GM21390 (cell line): ENCODE measurements around the gene GTF2IRD1.

Experiments used
- ATAC-seq: cut with Tn5 transposase; IDR thresholded peaks from one replicate; pipeline ENCODE4 v1.9.1; 2021; ENCODE audit not compliant: unreplicated experiment

The GTF2IRD1 gene

DNA sequence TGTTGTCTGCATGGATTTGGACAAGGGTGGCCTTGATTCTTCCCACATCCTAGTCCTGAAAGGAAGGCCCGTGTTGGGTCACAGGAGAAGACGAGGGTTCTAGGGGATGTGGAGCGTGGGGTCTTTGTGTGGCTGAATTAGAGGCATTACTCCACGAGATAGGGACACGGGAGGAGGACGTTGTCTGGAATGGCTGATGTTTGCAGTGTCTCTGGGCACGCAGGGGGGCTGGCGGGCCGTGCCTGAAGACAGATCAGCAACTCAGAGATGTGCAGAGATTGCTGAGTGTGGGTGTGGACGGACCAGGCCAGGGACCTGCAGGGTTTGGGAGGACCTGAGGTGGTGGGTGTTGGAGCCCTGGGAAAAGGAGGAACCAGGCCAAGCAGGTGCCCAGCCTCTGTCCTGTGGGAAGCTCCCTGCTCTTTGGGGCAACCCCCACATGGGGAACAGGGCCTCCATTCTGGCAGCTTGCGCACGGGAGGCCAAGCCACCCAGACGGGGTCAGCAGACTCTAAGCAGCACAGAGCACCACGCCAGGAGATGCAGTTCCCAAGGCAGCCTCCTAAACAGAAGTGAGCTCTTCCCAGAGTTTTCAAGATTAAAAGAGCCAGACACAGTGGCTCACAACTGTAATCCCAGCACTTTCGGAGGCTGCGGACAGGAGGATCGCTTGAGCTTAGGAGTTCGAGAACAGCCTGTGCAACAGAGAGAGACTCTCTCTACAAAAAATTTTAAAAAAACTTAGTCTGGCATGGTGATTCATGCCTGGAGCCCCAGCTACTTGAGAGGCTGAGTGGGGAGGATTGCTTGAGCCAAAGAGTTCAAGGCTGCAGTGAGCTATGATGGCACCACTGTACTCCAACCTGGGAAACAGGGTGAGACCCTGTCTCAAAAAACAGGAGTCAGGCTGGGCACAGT lies 132.8 kb downstream of the GTF2IRD1 start:
- ATAC-seq, result no peak

DNA sequence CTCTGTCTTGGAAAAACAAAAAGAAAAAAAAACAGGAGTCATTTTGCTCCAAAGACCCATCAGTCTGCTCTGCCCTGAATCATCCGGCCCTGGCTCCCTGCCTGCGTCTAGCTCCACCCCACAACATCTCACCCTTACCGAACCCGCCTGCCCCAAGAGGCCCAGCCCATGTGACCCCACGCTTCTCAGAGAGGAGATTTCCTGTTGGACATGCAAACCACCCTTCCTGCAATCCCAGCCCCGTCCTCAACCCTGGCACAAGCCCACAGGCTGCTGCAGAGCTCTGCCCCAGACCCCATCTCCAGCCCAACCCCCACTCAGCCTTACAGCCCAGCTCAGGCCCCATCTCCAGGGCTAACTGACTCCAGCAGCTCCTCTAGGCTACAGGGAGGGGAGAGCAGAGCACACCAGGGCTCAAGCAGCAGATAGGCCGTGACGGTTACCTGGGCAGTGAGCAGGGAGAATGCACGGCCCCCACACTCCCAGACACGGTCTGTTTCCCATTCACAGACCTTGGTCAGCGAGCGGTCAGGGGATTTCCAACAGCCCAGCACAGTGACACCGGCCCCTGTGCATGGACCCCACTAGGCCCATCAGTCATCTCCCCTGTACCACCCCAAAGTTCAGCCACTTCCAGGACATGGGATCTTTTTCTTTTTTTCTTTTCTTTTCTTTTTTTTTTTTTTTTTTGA lies 133.9 kb downstream of the GTF2IRD1 start:
- ATAC-seq, result peak; percentile 62

DNA sequence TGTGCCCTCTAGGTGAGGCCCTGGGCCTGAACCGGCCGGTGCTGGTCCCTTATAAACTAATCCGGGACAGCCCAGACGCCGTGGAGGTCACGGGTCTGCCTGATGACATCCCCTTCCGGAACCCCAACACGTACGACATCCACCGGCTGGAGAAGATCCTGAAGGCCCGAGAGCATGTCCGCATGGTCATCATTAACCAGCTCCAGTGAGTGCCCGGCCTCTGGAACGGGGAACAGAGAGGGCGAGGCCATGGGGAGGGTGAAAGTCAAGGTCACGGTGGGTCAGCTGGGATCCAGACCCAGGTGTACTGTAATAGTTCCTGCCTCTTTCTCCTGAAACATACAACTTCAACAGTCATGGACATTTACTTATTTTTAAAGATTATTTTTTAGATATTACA lies 137.1 kb downstream of the GTF2IRD1 start:
- no peak for ATAC-seq

DNA sequence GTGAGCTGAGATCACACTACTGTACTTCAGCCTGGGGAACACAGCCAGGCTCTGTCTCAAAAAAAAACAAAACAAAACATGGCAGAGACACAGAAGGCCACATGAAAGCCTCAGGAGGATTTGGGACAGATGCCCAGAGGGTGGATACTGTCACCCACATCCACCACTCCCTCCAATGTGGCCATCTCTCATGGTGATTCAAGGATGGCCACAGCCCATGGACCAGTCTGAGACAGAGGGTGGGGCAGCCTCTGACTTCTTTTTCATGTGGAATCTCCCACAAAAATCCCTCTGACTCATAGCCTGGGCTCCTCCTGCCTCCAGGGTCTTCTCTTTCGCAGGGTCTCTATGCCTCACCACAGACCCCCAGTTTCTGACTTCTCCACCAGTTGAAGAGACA lies 144.9 kb downstream of the GTF2IRD1 start:
- no peak for ATAC-seq

DNA sequence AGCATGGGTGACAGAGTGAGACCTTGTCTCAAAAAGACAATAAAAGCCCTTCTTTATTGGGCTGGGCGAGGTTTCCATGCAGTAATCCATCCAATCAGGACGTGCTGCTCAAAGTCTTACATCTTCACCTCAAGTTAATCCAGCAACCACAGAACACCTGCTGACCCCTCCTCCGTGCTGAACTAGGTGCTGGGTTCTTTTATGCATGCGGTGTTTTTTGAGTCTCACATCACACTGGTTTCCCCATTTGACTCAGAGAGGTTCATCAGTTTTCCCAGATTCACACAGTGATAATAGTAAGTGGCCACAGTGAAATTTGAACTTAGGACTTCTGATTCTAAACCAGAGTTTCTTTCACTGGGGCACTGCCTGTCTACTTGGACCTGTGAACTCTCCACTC lies 145.5 kb downstream of the GTF2IRD1 start:
- peak; percentile 65 for ATAC-seq

DNA sequence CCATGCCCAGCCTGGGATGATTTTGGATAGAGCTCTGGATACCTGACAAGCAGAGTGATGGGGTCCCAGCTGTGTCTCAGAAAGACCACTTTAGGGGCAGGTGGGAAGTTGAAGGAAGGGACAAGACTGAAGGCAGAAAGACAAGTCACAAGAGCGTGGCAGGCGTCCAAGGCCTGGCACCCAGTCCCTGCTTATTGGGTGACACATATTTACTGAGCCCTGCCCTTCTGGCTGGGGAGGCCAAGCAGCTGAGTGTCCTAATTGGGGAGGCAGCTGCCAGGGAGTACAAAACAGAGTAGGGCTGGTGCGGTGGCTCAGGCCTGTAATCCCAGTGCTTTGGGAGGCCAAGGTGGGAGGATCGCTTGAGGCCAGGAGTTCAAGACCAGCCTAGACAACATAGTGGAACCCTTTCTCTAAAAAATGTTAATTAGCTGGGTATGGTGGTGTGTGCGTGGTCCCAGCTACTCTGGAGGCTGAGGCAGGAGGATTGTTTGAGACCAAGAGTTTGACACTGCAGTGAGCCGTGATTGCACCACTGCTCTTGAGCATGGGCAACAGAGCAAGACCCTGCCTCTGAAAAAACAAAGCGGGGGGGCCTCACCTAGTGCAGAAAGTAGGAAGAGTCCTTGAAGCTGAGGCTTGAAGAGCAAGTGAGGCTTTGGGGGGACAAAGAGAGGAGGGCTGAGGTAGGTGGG lies 150.8 kb downstream of the GTF2IRD1 start:
- no peak for ATAC-seq

DNA sequence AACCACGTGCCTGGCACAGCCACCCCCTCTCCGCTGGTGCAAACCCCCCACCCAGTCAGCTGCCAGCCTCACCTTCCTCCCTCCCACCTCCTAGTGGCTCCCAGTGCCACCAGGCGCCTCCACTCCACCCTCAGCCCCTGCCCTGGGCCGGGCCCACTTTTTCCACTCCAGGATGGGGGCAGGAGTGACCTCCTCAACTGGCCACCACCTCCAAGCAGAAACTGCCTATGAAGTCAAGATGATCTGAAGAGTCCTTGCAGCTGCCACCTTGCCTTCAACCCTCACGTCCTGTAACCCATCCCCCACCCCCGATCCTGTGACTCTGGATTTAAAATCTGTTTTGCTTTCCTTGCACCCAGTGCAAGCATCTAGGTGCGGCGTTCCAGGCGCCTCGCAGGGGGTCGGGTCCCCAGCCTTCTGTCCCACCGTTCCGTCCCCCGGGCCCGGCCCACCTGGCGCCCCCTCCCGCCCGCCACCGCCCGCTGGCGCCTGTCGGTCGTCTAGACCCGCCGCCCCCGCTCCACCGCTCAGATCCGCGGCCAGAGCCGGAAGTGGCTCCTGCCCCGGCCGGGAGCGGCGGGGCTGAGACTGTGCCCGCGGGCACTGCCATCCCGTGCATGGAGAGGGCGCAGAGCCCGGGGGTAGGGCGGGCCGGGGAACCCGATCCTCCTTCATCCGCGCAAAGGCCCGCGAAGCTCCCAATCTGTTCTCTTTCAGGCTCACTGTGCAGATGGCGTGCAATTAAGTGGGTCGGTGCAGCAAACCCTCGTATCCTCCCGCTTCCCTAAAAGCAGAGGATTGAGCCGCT lies 152.6 kb downstream of the GTF2IRD1 start:
- no peak for ATAC-seq

DNA sequence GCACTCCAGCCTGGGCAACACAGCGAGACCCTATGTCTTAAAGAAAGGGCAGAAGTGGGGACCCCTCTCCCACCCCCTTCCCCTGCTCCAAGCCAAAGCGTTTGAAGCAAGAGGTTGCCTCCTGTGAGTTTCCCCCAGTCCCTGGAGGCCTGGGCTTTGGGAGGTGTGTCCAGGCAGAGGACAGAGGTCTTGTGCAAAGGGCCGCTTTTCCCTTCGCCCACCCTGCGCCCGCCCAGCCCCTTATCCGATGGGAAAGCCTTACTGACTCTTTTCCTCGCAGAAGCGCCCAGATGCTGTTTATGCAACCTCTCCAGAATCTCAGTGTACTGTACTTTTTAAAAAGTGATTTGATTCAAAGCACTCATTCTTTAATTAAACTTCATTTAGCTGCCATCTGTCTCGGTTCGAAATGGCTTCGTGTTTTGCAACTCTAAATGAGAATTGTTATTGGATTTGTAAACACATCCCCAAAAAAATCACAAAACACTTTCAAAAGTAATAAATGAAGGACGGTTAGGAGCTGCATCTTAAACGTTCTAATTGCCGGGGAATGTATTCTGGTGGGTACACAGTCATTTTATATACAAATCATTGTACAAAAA lies 153.3 kb downstream of the GTF2IRD1 start:
- no peak for ATAC-seq

DNA sequence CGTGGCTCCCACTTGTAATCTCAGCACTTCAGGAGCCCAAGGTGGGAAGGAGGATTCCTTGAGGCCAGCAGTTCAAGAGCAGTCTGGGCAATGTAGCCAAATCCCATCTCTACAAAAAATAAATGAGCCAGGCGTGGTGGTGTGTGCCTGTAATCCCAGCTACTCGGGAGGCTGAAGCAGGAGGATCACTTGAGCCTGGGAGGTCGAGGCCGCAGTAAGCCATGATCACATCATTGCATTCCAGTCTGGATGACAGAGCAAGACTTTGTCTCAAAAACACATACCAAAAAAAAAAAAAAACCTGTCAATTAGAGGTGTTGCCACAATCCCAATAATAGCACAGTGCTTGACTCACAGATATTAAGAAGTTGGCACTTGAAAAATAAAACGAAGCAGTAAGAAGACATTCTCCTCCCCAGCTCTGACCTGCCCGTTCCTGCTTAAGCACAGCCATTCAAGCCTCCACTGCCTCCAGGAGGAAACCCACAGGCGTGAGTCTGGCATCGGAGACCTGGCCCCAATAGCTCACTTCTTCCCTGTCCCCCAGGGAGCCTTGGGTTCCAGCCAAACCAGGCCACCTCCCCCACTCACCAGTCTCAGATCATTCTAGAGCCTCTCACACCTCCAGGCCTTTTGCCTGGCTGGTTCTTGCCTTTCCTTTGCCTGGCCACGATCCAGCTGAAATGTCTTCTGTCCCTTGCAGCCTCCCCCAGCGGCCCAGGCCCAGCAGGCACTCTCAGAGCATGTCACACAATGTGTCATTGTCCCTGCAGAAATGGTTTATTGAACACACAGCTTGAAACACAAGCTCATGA lies 158.5 kb downstream of the GTF2IRD1 start:
- ATAC-seq, result no peak

DNA sequence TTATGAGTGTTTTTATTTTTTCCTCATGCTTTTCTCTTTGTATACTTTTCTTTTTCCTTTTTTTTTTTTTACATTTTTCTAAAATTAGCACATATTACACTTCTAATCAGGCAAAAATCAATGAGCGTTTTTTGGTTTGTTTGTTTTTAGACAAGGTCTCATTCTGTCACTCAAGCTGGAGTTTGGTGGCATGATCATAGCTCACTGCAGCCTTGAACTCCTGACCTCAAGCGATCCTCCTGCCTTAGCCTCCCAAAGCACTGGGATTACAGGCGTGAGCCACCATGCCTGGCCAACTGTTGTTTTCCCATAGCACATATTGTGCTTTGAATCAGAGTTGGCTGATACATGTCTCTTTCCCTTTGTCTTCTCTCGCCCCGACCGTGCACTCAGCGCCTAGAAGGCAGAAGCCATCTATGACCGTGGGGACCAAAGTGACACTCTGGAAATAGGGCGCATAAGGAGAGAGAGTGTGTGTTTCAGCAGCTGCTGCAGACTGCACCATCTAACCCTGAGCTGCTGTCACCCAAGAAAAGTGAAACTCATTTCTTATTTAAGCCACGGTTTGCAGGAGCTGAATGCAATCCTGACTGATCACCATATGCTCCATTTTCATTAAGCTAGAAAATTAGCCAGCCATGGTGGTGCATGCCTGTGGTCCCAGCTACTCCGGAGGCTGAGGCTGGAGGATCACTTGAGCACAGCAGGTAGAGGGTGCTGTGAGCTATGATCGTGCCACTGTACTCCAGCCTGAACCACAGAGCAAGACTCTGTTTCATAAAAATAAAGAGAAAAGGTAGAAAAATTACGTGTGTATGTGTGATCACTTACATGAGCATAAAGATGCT lies 162.5 kb downstream of the GTF2IRD1 start:
- no peak for ATAC-seq

DNA sequence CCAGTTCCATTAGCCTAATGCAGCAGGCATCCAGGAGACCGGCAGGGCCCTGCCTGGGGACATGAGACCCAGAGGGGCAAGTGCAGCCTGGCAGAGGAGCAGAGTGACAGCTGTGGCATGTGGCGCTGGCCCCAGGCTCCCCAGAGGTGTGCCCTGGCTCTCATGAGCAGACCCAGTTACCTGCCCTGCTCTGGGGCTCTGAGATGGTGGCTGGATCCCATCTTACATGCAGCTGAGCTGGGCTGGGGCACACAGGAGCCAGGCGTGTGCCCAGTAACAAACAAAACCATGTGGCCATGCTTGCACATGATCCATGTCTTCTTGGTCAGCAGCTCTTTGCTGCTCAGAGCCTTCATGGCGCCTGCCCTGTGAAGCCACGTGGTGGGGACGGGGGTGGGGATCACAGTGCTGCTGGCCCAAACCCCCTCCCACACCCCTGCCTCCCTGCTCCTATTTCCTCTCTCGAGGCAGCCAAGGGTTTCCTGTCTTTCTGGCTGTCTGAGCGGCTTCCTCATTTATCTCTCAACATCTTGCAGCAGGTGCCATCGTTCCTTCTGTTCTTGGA lies 163.6 kb downstream of the GTF2IRD1 start:
- no peak for ATAC-seq

DNA sequence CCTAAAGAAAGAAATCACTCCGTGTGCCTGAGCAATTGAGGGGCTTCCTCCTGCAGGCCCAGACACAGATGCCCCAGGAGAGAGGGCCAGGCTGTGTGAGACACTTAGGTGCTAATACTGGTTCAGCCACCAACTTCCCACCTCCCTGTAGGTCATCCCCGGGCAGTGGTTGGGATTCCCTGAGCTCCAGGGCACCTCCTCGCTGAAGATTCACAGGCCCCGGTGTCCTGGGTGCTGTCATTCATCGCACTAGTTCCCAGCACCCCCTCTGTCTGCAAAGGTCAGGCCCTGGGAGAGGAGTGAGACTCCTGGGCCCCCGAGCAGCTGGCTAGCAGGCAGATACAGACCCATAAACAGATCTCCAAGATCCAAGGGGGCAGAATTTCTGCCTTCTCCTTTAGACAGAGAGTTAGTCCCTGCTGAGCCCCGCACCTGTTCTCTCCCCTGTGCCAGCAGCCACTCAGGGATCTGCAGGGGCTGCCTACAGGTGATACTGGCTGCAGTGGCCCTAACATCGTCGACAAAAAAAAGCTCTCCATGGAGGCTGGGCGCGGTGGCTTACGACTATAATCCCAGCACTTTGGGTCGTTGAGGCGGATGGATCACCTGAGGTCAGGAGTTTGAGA lies 165.6 kb downstream of the GTF2IRD1 start:
- ATAC-seq, result no peak

DNA sequence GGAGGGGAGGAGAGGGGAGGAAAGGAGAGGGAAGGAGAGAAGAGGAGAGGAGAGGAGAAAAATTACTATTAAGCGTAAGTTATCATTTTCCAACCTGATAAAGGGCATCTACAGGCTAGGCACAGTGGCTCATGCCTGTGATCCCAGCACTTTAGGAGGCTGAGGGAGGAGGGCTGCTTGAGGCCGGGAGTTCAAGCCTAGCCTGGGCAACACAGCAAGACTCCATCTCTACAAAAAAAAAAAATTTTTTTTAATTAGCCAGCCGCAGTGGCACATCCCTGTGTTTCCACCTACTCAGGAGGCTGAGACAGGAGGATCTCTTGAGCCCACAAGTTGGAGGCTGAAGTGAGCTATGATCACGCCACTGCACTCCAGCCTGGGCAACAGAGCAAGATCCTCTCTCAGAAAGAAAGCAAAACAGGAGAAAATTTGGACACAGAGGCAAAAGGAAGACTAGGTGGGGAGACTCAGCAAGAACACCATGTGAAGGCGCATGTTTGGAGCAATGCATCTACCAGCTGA lies 168.6 kb downstream of the GTF2IRD1 start:
- ATAC-seq, result no peak

DNA sequence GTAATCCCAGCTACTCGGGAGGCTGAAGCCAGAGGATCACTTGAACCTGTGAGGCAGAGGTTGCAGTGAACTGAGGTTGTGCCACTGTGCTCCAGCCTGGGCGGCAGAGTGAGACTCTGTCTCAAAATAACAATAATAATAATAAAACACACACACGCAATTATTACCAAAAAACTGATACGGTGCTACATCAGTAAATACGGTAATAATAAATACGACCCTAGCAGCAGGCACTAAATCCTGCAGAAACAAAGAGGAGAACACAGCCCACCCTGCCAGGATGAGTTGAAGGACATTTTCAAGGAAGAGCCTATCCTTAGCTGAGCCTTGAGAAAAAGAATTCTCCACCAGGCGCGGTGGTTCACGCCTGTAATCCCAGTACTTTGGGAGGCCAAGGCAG lies 169.4 kb downstream of the GTF2IRD1 start:
- ATAC-seq, result no peak

DNA sequence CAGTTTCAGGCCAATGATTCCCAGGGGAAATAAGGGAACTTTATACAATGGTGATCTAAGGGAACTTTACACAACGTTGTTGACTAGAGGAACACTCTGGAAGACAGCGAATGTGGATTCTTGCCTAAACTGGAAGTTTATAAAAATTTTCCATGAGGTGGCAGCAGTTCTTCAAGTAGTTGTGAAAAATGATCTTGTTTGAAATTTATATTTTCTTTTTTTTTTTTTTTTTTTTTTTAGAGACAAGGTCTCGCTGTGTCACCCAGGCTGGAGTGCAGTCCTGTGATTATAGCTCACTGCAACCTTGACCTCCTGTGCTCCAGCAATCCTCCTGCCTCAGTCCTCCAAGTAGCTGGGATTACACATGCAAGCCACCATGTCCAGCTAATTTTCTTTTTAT lies 171.7 kb downstream of the GTF2IRD1 start:
- ATAC-seq, result no peak

DNA sequence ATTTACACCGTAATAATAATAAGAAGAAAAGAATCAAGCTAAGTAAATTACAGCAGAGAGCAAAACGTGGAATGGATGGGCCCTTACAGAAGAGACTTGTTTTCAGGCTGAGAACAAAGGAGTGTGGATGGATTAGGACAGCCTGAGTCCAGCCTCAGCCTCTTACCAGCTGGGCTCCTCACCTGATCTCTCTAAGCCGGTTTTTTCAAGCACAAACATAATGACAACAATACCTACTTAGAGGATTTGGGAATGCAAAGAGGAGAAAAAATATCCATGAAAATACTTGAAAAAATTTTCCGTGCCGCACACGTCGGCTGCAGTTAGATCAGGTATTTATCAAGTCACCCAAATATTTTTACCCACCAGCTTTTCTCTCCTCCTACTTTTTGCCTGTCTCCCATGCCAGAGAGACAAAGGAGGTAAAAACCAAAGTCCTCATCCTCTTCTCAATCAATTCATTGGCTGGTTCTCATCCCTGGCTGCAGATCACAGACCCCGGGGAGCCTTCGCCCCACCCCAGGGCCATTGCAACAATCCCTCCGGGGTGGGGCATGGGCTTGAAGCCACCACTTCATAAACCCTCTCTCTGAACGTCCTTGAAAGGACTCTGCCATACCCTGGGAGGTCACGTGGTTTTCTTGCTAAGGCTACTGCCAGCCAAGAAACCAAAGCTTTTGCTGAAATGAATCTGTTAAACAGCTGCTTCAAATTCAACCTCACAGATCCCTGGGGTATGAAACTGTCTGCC lies 174.1 kb downstream of the GTF2IRD1 start:
- no peak for ATAC-seq

DNA sequence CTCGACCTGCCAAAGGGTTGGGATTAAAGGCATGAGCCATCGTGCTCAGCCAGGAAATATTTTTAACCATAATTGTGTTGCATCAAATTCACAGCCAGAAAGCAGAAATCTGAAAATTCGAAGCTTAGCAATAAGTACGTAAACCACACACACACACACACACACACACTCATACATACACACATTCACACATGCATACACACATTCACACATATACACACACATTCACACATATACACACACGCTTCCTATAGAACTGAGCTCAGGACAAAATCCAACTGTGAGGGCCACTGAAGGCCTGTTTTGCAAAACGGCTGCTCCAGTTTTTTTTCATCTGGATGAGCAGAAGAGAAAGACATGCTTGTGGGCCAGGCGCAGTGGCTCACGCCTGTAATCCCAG lies 178.8 kb downstream of the GTF2IRD1 start:
- no peak for ATAC-seq
